KOPT-K1 (cell line): Measurements from ENCODE around the gene ATP8B2.
"Not testable (repeated sequence)": the region's sequence is repeated elsewhere in the genome, so short reads cannot be mapped to it uniquely, and the experiment has no call there.

Experiments
- H3K27ac ChIP-seq: fragments of 200-600 bp; sonication (generic); 2 replicates; pipeline ENCODE4 v1.5.1; 2016; ENCODE audit warnings: antibody characterized with exemption, mild to moderate bottlenecking, low read depth, low read length; ENCODE audit not compliant: poor library complexity, severe bottlenecking
- H3K36me3 ChIP-seq: fragments of 200-600 bp; sonication (generic); 2 replicates; pipeline ENCODE4 v1.5.1; 2017; ENCODE audit warnings: antibody characterized with exemption, mild to moderate bottlenecking, low read length, moderate library complexity; ENCODE audit not compliant: insufficient read depth
- H3K9me3 ChIP-seq: fragments of 200-600 bp; sonication (generic); 2 replicates; pipeline ENCODE4 v1.5.1; 2017; ENCODE audit warnings: antibody characterized with exemption, low read length, mild to moderate bottlenecking; ENCODE audit not compliant: insufficient read depth, poor library complexity, severe bottlenecking

Gene ATP8B2, protein sequence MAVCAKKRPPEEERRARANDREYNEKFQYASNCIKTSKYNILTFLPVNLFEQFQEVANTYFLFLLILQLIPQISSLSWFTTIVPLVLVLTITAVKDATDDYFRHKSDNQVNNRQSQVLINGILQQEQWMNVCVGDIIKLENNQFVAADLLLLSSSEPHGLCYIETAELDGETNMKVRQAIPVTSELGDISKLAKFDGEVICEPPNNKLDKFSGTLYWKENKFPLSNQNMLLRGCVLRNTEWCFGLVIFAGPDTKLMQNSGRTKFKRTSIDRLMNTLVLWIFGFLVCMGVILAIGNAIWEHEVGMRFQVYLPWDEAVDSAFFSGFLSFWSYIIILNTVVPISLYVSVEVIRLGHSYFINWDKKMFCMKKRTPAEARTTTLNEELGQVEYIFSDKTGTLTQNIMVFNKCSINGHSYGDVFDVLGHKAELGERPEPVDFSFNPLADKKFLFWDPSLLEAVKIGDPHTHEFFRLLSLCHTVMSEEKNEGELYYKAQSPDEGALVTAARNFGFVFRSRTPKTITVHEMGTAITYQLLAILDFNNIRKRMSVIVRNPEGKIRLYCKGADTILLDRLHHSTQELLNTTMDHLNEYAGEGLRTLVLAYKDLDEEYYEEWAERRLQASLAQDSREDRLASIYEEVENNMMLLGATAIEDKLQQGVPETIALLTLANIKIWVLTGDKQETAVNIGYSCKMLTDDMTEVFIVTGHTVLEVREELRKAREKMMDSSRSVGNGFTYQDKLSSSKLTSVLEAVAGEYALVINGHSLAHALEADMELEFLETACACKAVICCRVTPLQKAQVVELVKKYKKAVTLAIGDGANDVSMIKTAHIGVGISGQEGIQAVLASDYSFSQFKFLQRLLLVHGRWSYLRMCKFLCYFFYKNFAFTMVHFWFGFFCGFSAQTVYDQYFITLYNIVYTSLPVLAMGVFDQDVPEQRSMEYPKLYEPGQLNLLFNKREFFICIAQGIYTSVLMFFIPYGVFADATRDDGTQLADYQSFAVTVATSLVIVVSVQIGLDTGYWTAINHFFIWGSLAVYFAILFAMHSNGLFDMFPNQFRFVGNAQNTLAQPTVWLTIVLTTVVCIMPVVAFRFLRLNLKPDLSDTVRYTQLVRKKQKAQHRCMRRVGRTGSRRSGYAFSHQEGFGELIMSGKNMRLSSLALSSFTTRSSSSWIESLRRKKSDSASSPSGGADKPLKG

DNA sequence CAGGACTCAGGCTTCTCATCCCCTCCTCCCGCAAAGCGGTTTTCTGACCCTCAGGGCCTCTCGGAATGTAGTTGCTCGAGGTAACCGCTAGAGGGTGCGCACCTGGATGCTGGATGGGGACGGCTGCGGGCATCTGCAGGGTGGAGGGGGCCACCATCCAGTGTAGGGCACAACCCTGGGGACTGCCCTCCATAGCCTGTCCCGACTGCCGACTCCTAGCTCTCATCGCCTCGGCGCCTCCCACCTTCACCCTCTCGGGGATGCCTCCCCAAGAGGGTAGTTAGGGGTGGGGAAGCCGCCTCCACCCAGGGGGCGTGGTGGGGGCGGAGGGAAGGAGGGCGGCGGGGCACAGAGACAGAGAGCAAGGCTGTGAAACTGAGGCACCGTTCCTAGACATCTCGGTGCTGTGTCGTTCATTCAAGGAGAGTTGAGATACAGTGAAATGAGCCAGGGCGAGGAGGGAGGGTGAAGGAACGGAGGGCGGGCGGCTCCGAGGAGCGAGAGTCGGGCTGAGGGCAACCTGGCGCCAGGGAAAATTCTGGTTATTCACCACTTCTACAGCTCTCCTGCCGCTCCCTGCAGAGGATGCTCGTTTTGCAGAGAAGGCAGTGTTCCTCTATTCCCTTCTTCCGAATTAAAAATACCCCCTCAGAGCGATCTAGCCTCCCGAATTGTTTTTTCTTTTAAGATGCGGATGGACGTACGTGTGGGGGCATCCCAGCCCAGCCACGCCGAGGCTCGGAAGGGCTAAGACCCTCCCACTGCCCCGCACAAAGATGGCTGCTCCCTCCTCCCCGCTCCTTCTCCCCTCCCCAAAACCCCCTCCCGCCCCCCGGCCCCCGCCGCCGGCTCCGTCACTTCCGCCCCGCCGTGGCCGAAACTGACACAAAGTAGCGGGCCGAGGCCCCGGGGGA lies at the start of gene ATP8B2:
Gene ATP8B2, plus strand, starts transcription at position 857 of the 914 bp plus-strand sequence. CDS start 2,617 bp downstream, outside the sequence.
- Histone ChIP-seq H3K36me3 (peaks cover 6% of the 10 kb centered on the region; the same call in 1 of the 2 replicates), H3K9me3 (no peaks in the 10 kb centered on the region), H3K27ac (peak within 1 kb of the TSS; percentile 82)

DNA sequence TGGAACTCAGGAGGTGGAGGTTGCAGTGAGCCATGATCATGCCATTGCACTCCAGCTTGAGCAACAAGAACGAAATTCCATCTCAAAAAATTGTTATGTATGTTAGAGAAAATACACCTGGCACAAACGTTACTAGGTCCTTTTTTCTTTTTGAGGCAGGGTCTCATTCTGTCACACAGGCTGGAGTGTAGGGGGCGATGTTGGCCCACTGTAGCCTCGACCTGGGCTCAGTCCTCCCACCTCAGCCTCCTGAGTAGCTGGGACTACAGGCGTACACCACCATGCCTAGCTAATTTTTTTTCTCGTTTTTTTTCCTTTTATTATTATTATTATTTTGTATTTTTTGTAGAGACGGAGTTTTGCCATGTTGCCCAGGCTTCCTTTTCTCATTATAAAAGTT lies 48.5 kb upstream of the ATP8B2 start:
- Histone ChIP-seq H3K36me3 (peaks cover 24% of the 10 kb centered on the region), H3K9me3 (no peaks in the 10 kb centered on the region), H3K27ac (no peak overlapping the region)

DNA sequence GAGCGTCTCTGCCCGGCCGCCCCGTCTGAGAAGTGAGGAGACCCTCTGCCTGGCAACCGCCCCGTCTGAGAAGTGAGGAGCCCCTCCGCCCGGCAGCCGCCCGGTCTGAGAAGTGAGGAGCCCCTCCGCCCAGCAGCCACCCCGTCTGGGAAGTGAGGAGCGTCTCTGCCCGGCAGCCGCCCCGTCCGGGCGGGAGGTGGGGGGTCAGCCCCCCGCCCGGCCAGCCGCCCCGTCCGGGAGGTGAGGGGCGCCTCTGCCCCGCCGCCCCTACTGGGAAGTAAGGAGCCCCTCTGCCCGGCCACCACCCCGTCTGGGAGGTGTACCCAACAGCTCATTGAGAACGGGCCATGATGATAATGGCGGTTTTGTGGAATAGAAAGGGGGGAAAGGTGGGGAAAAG lies 37.7 kb upstream of the ATP8B2 start:
- not testable (repeated sequence) for H3K27ac ChIP-seq, H3K9me3 ChIP-seq, H3K36me3 ChIP-seq

DNA sequence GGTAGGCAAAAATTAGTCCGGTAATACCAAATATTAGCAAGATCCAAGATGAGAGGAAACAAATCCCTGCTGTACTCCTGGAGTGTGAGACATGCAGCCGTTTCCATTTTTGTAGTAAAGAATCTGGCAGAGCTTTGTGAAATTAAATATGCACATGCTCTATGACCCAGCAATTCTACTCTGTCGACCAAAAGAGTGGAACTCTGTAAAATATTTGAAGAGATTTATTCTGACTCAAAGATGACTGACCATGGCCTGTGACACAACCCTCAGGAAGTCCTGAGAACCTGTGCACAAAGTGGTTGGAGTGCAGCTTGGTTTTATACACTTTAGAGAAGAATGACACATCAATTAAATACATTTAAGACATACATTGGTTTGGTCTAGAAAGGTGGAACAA lies 36.7 kb upstream of the ATP8B2 start:
- no peaks in the 10 kb centered on the region for H3K9me3 ChIP-seq
- no peak overlapping the region for H3K27ac ChIP-seq
- H3K36me3 ChIP-seq: no peaks in the 10 kb centered on the region

DNA sequence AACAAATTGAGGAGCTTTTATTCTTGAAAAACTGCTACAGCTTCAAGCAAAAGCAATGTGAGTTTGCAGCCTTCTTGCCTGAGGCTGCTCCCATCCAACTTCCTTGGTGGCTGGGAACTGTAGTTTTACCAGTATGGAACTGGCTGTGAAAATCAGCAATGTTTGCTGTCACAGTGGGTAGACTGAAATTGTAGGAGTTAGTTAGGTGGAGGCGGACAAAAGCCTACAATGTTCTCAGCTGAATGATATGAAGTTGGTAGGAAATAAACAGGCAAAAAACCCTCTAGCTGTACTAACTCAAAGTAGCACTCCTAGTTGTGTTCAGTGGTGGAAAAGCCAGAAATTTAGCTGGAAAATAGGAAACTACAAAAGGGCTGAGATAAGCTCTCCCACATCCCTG lies 34.4 kb upstream of the ATP8B2 start:
- Histone ChIP-seq H3K27ac (no peak overlapping the region), H3K36me3 (no peaks in the 10 kb centered on the region), H3K9me3 (peaks cover 16% of the 10 kb centered on the region)

DNA sequence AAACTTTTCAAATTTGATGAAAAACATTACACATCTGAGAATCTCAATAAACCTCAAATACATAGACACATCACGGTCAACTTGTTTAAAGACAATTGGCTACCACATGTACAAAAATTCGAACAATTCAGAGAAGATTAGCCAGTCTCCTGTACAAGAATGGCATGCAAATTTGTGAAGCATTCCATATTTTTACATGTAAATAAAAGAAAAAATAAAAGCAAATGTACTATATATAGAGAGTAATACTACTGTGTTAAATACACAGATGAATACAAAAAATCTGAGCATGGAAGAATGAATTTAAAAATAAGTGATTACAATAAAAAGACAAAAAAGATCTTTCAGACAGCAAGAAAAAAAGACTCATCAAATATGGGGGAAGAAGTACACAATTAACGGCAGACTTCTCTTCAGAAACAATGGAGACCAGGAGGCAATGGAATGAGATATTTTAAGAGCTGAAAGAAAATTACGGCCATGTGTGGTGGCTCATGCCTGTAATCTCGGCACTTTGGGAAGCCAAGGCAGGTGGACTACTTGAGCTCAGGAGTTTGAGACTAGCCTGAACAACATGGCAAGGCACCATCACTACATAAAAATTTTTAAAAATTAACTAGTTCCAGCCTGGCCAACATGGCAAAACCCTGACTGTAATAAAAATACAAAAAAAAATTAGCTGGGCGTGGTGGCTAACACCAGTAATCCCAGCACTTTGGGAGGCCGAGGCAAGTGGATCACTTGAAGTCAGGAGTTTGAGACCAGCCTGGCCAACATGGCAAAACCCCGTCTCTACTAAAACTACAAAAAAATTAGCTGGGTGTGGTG lies 29.7 kb upstream of the ATP8B2 start:
- H3K36me3 ChIP-seq: no peaks in the 10 kb centered on the region
- H3K27ac ChIP-seq: no peak overlapping the region
- peaks cover 18% of the 10 kb centered on the region for H3K9me3 ChIP-seq

DNA sequence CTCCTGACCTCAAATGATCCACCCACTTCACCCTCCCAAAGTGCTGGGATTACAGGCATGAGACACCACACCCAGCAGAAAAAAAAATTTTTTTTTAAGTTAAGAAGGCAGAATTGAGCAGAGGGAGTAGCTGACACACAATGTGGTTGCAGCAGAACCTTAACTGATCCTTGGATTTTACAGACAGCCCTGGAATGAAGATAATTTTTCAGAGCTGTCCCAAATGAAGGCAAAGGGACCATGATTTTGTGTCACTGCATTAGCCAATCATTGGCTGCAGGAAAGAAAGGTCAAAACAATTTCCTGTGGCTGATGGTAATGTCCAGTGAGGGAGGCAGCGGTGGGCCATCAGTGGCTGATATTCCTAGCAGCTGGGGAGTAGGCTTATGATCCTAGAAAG lies 23.7 kb upstream of the ATP8B2 start:
- Histone ChIP-seq H3K36me3 (no peaks in the 10 kb centered on the region), H3K9me3 (no peaks in the 10 kb centered on the region), H3K27ac (no peak overlapping the region)

DNA sequence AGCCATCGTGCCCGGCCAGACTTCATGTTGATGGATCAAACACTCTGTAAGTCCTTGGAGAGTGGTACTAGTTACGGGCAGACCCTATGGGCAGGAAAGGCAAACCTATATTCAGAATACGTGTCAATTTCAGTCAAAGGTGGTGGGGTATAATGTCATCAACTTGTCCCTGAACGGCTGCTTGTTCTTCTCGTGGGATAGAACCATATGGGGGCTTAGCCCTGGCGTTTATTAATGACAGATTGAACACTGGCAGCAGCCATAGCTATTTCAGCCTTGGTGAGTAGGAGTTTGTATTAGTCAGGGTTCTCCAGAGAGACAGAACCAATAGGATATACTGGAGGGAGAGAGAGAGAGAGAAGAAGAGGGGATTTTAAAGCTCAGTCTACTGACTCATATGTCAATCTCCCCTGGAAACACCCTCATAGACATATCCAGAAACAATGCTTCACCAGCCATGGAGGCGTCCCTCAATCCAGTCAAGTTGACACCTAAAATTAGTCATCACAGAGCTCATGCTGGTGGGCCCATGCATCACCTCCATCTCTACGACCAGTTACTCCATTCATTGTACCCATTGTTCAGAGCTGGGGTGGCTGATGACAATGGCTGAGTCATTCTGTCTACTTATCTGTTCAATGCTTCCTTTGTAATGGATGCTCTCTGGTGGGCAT lies 20.5 kb upstream of the ATP8B2 start:
- peaks cover 2% of the 10 kb centered on the region for H3K9me3 ChIP-seq
- no peak overlapping the region for H3K27ac ChIP-seq
- no peaks in the 10 kb centered on the region for H3K36me3 ChIP-seq

DNA sequence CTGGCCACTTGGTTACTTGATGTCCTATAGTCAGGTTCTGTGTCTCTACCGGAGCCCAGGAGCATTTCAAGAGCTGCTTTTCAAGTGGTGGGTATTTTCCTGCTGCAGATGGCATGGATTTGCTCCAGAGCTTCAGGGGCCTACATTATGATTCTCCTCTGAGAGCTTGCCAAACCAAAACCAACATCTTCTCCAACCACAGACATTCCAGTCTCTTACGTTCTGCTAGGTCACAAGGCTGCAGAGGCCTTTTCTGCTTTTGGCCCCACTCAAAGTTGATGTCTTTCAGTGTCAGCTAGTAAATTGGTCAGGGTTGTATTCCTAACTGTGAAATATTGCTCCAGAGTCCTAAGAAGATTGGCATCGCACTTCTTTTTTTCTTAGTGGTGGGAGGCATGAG lies 19.2 kb upstream of the ATP8B2 start:
- Histone ChIP-seq H3K27ac (no peak overlapping the region), H3K36me3 (no peaks in the 10 kb centered on the region)

DNA sequence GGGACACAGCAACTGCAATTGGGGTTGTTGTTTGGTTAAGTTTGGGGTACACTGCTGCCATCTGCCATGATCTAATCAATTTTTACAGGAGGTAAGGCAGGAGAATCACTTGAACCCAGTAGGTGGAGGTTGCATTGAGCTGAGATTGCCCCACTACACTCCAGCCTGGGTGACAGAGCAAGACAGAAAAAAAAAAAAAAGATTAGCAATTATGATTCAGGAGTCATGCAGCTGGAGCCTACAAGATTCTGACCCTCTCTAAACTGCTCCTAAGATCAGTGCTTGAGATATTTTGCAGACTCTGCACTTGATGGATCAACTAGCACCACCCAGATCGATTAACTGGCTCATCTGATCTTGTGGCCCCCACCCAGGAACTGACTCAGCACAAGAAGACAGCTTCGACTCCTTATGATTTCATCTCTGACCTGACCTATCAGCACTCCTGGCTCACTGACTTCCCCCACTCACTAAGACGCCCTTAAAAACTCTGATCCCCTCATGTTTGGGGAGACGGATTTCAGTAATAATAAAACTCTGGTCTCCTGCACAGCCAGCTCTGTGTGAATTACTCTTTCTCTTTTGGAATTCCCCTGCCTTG lies 17.6 kb upstream of the ATP8B2 start:
- not testable (repeated sequence) for H3K27ac ChIP-seq, H3K9me3 ChIP-seq, H3K36me3 ChIP-seq

More for the DNA sequence above, 19.2 kb upstream of the ATP8B2 start:
- peaks cover 3% of the 10 kb centered on the region for H3K9me3 ChIP-seq

DNA sequence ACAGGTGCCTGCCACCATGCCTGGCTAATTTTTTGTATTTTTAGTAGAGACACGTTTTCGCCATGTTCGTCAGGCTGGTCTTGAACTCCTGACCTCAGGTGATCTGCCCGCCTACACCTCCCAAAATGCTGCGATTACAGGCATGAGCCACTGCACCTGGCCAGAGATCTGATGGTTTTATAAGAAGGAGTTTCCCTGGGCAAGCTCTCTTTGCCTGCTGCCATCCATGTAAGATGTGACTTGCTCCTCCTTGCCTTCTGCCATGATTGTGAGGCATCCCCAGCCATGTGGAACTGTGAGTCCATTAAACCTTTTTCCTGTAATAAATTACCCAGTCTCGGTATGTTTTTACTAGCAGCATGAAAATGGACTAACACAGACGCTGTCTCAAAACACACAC lies 16.2 kb upstream of the ATP8B2 start:
- not testable (repeated sequence) for H3K27ac ChIP-seq, H3K36me3 ChIP-seq

DNA sequence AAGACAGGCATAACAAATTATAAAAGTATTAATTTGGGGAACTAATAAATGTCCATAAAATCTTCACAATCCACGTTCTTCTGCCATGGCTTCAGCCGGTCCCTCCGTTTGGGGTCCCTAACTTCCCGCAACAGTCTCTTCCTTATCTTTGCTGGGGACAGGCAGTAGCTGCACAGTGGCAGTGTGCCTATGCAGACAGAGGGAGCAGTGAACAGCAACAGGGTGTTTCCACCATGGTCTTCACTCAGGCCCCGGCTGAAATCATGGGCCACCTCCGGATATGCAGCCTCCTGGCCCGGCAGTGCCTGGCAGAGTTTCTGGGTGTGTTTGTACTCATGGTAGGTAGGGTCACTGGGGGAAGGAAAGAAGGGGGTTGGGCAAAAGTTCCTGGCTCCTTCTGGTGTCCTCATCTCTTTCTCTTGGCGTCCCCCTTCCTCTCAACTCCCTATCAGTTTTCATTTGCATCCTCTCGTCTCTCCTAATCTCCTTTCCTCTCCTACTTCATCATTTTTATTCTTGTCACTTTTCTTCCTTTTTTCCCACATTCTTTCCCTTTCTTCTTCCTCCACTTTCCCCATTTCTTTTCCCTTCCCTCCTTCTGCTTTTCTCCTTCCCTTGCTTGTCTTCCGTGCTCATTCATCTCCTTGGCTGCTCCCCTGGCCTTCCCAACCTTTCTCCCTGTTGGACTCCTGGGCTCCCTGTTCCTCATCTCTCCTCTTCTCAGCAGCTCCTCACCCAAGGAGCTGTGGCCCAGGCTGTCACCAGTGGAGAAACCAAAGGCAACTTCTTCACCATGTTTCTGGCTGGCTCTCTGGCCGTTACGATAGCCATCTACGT lies 12.9 kb upstream of the ATP8B2 start:
- H3K9me3 ChIP-seq: peaks cover 26% of the 10 kb centered on the region
- not testable (repeated sequence) for H3K36me3 ChIP-seq, H3K27ac ChIP-seq

More for the DNA sequence above, 16.2 kb upstream of the ATP8B2 start:
- H3K9me3 ChIP-seq: not testable (repeated sequence)
